Inflammatory macrophage treated with lipopolysaccharide for 1 hour (primary cell): ENCODE data around the gene PCNT.
"Not testable (repeated sequence)": the region's sequence is repeated elsewhere in the genome, so short reads cannot be mapped to it uniquely, and the experiment has no call there.

ENCODE experiments used
- DNase-seq, 2 donors: peaks; one replicate each; pipeline ENCODE4 v3.0.0-alpha.2; 2020 to 2022

Gene PCNT

DNA sequence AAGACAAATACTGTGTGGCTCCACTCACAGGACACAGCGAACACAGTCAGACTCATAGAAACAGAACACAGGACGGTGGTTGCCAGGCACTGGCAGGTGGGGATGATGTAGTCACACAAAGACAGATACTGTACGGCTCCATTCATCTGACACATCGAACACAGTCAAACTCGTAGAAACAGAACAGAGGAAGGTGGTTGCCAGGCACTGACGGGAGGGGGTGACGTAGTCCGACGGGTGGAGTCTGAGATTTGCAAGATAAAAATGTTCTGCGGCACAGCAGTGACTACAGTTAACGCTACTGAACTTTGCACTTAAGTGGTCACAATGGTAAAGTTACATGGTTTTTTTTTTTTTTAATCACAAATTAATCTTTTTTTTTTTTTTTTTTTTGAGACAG lies 19.0 kb upstream of the PCNT start:
- DNase-seq: no peak

DNA sequence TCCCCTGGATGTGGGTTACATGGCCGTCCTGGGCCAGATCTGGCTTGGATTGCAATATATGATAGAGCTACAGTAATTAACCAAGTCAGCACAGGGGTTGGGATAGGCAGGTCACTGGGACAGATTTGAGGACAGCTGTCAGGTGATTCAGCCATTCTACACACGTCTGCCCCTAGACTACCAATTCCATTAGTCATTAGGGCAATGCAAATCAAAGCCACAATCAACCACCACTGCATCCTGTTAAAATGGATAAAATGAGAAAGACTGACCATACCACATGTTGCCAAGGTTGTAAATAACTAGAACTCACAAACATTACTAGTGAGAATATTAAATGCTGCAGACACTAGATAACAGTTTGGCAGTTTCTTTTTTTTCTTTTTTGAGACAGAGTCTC lies 16.3 kb upstream of the PCNT start:
- DNase-seq: no peak

DNA sequence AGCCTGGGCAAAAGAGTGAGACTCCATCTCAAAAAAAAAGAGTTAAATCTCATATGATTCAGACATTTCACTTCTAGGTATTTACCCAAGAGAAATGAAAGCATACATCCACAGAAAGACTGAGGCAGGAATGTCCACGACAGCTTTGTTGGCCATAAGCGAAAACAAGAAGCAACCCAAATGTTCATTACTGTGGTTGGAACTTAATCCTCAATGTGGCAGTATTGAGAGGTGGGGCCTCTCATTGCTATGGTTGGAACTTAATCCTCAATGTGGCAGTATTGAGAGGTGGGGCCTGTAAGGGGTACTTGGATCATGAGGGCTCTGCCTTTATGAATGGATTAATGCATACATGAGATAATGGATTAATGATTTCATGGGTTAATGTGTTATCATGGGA lies 15.5 kb upstream of the PCNT start:
- no peak for DNase-seq

DNA sequence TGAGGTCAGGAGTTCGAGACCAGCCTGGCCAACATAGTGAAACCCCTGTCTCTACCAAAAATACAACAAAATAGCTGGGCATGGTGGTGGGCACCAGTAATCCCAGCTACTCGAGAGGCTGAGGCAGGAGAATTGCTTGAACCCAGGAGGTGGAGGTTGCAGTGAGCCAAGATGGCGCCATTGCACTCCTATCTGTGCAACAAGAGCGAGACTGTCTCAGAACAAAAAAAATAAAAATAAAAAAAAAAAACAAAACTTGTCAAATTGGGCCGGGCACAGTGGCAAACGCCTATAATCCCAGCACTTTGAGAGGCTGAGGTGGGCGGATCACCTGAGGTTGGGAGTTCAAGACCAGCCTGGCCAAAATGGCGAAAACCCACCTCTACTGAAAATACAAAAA lies 13.7 kb upstream of the PCNT start:
- not testable (repeated sequence) for DNase-seq

DNA sequence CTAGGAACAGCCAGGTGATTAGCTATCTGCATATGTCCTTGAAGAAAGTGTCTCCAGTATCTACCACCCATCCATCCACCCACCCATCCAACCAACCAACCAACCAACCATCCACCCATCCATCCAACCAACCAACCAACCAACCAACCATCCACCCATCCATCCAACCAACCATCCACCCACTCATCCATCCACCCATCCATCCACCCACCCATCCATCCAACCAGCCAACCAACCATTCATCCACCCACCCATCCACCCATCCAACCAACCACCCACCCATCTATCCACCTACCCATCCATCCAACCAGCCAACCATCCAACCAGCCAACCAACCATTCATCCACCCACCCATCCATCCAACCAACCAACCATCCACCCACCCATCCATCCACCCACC lies 12.4 kb upstream of the PCNT start:
- no peak for DNase-seq

DNA sequence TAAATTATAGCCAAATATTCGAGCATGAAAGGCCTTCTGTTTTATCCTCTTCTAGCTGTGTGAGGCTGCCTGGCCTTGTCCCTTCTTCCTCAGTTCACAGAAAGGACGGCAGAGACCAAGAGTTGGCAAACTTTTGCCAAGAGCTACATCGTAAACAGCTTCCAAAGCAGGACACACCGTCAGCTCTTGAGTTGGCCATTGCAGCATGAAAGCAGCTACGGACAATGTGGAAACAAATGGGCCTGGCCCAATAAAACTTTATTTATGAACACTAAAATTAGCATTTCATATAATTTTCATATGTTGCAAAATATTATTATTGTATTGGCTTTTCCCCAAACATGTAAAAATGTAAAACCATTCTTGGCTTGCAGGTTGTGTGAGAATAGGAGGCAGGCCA lies 11.0 kb upstream of the PCNT start:
- no peak for DNase-seq

DNA sequence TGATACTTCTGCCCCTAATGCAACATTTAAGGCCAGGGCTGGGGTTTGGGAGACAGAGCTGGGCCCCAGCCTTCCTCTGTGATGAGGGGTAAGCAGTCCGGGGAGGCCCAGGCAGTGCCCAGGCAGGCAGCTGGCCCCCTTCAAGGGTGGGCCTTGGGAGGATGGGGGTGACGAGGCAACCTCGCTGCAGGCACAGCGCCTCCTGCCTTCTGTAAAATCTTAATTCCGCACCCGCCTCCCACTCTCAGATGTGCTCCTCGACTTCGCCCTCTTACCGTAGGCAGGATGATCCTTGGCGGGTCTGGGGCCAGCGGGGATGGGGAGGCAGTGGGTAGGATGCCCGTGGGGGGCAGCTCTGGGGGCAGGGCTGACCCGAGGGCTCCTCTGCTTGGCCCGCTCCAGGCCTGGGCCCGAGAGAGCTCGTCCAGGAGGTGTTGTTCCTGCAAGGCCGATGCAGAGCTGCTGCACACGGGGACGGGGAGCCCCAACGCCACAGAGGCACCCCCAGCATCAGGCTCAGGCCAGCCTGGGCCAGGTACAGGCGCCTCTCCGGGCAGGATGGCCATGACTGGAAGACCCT lies 9.4 kb upstream of the PCNT start:
- DNase-seq: no peak

DNA sequence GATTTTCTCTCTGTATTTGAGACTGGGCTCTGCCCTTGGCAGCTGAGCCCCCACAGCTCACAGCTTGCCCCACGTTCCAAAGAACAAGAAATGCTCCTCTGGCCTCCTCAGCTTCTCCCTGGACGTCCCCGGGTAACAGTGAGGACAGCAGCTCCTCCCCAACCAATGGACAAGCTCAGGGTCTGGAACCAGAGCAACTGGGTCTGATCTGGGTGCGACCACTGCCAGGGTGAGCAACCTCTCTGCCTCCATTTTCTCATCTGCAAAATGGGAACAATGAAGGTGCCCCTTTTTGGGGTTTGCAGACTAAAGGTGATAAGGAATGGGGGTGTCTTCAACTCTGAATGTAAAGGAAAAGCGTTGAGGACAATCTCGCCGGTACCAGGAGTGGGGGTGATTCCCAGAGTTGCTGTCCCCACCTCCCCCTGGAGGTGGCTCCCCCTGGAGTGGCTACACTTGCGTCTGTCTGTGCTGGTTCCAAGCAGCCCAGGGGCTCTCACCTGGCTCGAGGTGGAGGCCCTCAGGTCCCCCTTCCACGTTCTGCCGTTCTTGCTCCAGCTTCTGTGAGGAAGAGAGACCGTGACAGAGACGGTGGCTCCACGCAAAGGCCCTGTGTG lies 7.1 kb upstream of the PCNT start:
- no peak for DNase-seq

DNA sequence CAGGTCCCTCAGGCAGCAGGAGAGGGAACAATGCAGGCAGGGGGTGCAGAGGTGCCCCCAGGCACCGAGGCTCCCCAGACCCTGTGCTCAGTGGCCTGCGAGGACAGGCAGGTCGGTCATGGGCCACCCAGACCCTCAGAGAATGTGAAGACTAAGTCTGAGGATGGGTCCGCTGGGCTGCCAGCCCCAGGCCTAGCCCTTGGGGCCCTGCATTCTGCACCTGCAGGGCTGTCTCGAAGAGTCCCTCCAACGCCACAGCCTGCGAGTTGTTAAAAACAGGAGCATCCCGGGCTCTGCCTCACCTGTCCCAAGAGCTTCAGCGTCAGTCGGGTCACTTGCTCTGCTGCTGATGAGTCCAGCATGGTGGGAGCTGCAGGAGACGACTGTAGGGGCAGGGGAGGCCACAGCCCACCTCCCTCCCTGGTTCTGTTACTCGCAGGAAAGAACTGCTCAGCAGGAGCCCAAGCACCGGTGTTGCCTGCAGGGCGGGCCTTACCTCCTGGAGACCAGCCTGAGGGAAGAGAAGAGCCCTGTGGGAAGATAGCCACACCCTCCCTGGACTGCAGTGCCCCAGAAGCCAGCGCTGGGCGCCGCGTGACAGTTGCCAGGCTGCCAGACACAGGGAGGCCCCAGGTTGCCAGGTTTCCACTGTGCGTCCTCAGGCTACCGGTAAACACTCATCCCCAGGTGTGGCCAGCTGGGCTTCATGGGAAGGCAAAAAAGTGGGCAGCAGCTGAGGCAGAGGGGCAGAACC lies 6.1 kb upstream of the PCNT start:
- no peak for DNase-seq

DNA sequence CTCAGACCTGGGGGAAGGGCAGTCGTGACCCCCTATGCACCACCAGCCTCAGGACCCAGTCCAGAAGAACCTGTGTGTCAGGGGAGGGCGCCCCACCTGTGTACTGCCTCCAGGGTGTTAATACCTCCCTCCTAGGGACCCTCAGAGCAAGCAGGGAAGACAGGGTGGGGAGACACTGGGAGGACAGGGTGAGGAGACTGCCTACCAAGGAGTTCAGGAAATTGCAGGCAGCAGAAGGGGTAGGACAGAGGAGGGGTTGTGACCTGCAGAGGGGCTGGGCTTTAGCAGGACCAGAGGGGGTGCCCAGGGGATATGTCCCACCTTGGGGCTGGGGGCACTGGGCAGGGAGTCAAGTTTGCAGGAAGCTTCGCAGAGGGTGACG lies 5.5 kb upstream of the PCNT start:
- DNase-seq: no peak

DNA sequence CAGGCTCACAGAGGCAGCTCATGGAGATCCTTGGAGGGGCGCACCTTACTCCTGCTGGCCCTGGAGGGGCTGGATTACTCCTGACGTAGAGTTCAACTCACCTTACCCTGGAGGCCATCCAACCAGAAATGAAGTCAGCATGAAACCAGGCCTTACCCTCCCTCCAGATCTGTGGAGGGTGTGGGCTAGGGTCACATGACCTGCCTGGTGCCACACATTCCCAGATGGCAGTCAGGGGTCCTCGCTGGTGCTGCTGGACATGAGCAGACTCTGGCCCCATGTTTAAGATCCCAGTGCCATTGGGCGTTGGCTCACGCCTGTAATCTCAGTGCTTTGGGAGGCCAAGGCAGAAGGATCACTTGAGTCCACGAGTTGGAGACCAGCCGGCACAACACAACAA lies 4.8 kb upstream of the PCNT start:
- no peak for DNase-seq

DNA sequence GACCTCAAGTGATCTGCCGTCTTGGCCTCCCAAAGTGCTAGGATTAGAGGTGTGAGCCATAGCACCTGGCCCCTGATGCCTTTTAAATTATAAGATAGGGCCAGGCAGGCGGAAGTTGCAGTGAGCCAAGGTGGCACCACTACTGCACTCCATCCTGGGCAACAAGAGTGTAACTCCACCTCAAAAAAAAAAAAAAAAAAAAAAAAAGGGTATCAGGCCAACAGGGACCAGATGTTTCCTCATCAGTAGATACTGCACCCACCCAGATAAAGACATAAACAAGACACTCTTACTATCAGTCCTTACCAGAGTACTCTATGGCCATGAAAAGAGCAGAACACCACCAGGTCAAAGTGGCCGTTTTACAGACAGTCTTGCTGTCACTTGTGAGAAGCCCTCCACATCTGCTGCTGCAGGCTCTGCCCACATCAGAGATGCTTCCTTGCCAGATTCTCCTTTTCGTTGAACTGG lies 3.6 kb upstream of the PCNT start:
- DNase-seq: no peak

DNA sequence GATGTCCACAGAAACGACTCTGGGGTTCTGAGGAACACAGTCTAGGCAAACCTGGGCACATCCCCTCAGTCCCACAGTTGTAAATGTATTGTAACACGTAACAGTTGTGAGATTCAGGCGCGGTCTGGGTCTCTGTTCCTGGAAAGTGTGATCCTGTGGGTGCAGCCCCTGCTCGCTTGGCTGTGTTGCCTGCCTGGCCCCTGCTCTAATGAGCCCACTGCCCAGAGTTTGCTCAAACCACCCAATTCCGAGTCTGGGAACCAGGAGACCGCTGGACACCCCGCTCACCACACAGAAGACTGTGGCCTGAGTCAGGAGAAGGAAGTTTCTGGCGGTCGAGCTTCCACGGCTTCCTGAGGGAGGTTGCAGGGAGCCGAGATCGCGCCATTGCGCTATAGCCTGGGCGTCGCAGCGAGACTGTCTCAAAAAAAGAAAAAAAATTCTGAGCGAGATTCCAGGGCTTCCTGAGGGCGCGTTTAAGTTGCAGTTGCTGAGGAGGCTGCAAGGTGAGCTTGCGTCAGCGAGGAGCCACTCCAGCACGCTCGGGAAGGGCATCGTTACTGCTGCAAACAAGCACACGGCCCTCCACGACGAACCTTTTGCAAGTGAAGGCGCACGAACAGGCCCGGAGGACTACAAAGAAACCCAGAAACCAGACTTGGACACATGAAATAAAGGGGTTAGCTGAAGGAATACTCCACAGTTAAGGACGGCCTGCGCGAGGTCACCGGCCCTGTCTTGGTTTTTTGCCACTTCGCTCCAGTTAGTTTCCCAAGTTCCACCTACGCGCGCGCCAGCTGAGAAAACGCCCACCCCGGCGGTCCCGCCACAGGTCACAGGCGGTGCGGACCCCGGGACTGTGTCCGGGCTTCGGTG lies 1.4 kb upstream of the PCNT start:
- DNase-seq: peak; percentile 15 to 23

DNA sequence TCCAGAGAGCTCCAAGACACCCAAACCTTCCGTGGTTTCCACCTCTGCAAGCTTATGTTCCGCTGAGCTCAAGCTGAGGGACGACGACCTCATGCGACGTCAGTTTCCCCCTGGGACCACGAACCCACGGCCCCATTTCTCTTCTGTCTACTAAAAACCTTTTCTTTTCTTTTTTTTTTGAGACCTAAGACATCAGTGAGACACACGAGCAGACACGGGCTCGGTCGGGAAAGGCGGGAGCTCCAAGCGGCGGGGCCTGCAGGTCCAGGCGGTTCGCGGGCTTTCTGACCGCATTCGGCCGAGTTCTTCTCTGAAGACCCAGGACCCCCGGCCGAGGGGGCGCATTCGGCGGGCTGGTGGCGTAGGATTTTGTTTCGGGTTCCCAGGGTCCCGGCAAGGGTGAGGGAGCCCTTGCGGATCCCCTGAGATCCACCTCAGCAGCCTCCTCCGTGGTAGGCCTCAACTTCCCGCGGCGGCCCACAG lies 688 bp upstream of the PCNT start:
- DNase-seq: no peak

DNA sequence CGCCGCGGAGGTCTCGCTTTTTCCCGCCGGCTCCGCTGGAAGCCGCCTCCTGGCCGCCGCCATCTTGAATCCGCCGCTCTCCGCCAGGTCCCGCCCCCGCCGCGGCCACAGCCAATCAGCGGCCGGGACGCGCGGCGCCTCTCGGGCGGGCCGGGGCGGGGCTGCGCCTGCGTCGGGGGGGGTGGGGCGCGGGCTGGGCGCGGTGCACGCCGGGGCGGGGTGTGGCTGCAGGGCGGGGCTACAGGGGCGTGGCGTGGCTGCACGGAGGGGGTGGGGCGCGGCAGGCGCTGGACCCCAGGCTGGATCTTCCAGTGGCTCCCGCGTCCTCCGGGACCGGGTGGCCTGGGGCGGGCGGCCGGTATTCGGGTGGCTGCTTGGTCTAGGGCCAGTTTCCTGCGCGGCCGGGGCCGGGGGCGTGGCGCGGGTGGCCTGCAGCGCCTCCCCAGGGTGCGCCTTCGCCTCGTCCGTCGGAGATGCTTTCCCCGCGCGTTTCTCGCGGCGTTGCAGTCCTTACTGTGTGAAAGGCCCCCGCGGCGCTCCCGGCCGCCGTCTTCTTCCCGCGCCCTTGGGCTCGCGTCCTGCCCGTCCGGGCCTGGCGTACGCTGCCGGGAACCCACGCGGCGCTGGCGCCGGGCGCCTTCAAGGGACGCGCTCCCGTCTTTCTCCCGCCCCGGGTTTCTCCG lies 575 bp downstream of the PCNT start:
- DNase-seq: peak; percentile 78 to 92

DNA sequence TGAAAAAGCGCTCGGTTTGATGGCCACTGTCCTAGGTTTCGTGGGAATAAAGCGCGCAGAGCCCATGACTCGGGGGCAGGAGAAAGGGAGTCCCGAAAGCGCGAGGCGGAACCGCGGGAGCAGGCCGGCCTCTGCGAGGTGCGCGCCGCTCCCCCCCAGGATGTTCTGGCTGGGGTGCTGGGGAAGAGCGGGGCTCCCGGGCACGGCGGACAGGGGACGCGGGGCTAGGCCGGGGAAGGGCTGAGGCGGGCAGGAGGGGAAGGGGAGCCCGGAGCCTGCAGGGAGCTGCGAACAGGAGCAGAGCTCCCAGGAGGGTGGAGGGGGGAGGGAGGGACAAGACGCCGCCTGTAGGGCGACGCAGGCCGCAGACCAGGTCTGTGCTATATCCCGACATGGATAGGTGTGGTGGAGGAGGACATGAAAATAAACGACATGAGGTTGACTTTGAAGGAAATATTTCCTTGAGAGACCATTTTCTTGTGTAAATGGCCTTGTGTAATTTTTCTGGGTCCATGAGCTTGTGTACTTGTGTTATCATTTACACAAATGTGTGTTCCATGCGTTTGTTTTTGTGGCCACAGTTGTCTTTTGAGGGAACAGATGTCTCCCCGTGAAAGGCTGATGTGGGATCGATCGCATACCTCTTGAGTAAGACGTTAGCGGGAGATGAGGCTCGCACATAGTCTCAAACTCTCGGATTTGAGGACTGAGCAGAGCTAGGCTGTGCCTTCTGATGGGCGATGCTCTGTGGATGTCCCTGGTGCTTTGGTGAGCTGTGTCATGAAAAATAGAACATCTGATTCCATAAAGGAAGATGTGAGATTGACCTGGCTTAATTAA lies 1.3 kb downstream of the PCNT start:
- DNase-seq: peak in 1 of 2 donors; percentile 4

DNA sequence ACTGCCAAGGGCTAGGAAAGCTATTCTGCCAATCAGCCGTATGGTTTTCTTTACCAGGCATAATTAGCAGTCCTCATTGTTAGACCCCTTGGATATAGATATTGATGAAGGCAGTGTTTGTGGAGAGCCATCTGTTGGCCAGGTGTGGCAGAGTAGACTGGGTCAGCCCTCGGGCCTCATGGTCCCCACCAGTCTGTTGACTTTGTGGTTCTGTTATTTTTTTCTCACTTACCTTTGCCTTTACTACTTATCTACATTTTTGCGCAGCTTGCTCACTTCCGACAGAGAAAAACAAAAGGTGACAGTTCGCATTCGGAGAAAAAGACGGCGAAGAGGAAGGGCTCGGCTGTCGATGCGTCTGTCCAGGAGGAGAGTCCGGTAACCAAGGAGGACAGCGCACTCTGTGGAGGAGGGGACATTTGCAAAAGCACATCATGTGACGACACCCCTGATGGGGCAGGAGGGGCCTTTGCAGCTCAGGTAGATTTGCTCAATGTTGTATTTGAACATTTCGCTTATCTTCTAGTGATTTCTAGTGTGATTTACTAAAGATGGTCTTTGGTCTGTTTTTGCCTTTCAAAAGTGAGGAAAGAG lies 2.3 kb downstream of the PCNT start:
- no peak for DNase-seq

DNA sequence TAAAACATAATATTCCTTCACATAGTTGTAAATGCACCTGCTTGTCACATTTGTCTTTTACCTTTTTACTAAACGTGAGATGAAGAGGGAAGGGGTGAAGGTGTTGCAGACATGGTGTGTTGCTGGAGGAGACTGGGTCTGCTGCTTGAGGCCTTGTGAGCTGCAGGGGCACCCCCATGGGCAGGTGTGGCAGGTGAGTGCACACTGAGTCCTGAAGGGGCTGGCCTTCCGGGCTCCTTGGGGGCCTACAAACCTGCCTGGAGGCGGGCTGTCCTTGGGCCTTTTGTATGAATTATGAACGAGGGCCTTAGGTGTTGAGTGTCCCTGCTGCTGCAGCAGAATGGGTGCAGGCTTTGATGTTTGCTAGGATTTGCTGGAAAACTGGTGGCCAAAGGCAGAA lies 3.8 kb downstream of the PCNT start:
- no peak for DNase-seq

DNA sequence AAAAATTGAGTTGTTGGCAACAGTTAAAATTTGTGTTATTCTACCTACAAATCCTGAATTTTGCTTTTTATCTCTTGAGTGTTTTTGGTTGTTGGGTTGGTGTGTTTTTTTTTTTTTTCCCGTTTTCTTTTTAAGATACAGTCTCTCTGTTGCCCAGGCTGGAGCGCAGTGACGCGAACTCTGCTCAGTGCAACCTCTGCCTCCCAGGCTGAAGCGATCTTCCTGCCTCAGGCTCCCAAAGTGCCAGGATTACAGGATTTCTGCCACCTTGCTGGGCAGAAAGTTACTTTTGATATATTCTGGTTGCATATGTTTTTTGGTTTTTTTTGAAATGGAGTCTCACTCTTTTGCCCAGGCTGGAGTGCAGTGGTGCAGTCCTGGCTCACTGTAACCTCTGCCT lies 4.2 kb downstream of the PCNT start:
- DNase-seq: no peak

DNA sequence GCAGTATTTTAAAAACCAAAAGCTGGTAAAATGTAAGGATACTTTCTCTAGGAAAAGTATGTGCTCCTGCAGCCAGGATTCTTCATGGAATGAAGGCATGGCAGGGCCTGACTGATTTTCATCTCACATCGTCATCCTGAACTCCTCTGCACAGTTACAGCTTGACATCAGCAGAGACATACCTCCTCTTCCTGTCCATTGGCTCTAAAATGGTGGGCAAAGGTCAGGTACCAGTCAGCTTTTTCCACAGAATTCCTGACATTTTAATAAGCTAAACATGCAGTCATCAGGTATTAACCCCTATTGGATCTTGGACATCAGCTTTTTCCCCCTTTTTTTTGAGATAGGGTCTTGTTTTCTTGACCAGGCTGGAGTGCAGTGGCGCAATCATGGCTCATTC lies 5.8 kb downstream of the PCNT start:
- no peak for DNase-seq
